Neural cell (in vitro differentiated cells): ENCODE measurements around the gene SOX5. TPM values are rescaled to one million over a fixed set of nuclear protein-coding genes. Genes with fewer than 3 reads are reported as not detected.

Source experiments
- H2AFZ ChIP-seq: fragments of 200-600, 300-800 bp; sonication (generic), shearing (Covaris generic); 2 replicates; pipeline ENCODE4 v1.6.0; 2014; ENCODE audit warnings: low read depth, mild to moderate bottlenecking, antibody characterized with exemption, low read length, moderate library complexity
- H3F3A ChIP-seq: fragments of 200-600 bp; shearing (Covaris generic); 2 replicates; pipeline ENCODE4 v1.6.1; 2016; ENCODE audit warnings: mild to moderate bottlenecking, moderate library complexity, mixed read lengths, antibody characterized with exemption, low read length; ENCODE audit not compliant: insufficient read depth, poor library complexity, severe bottlenecking
- H3K27ac ChIP-seq: fragments of 200-600, 300-800 bp; sonication (generic), shearing (Covaris generic); 2 replicates; pipeline ENCODE4 v1.5.1; 2014; ENCODE audit warnings: mild to moderate bottlenecking, low read length, moderate library complexity
- H3K27me3 ChIP-seq: fragments of 300-800, 200-600 bp; sonication (generic), shearing (Covaris generic); 2 replicates; pipeline ENCODE4 v1.6.0; 2014; ENCODE audit warnings: mild to moderate bottlenecking, low read depth, low read length, moderate library complexity; ENCODE audit not compliant: insufficient read depth
- H3K36me3 ChIP-seq: fragments of 300-800, 200-600 bp; sonication (generic), shearing (Covaris generic); 2 replicates; pipeline ENCODE4 v1.5.1; 2014; ENCODE audit warnings: mild to moderate bottlenecking, antibody characterized with exemption, low read length, moderate library complexity; ENCODE audit not compliant: insufficient read depth
- H3K4me2 ChIP-seq: fragments of 300-800, 200-600 bp; sonication (generic), shearing (Covaris generic); 2 replicates; pipeline ENCODE4 v1.6.0; 2014; ENCODE audit warnings: mild to moderate bottlenecking, low read length
- H3K4me3 ChIP-seq: fragments of 300-800, 200-600 bp; sonication (generic), shearing (Covaris generic); 2 replicates; pipeline ENCODE4 v1.5.1; 2014; ENCODE audit warnings: mild to moderate bottlenecking, low read length, moderate library complexity
- H3K79me2 ChIP-seq: fragments of 200-600 bp; shearing (Covaris generic); replicated peaks from 2 replicates; pipeline ENCODE4 v1.6.0; 2014; ENCODE audit warnings: mild to moderate bottlenecking, low read length, moderate library complexity; ENCODE audit not compliant: insufficient read depth
- H3K9ac ChIP-seq: fragments of 300-800, 200-600 bp; sonication (generic), shearing (Covaris generic); 2 replicates; pipeline ENCODE4 v1.6.1; 2016; ENCODE audit warnings: mild to moderate bottlenecking, low read length, mixed read lengths
- H3K9me2 ChIP-seq: fragments of 200-600 bp; shearing (Covaris generic); 2 replicates; pipeline ENCODE4 v1.6.1; 2016; ENCODE audit warnings: mild to moderate bottlenecking, low read length, mixed read lengths; ENCODE audit not compliant: insufficient read depth
- H3K9me3 ChIP-seq: fragments of 200-600, 300-800 bp; sonication (generic), shearing (Covaris generic); 2 replicates; pipeline ENCODE4 v1.6.1; 2016; ENCODE audit warnings: mild to moderate bottlenecking, mixed run types, low read length, moderate library complexity, mixed read lengths
- H4K20me1 ChIP-seq: fragments of 200-600 bp; shearing (Covaris generic); 2 replicates; pipeline ENCODE4 v1.6.1; 2016; ENCODE audit warnings: mild to moderate bottlenecking, mixed run types; ENCODE audit not compliant: insufficient read depth
- EP300 ChIP-seq: fragments of 450-650 bp; conservative IDR thresholded peaks from 2 replicates; pipeline ENCODE4 v1.6.1; 2014; ENCODE audit warnings: antibody characterized with exemption, mild to moderate bottlenecking, moderate library complexity; ENCODE audit not compliant: poor library complexity, severe bottlenecking
- EZH2 ChIP-seq: fragments of 200-600, 300-800 bp; shearing (Covaris generic), sonication (generic); IDR thresholded peaks from 2 replicates; pipeline ENCODE4 v1.6.1; 2014; ENCODE audit warnings: antibody characterized with exemption, low read length, borderline replicate concordance, mild to moderate bottlenecking; ENCODE audit not compliant: insufficient read depth, poor library complexity, severe bottlenecking
- MXI1 ChIP-seq: fragments of 450-650 bp; conservative IDR thresholded peaks from 2 replicates; pipeline ENCODE4 v1.6.1; 2014; ENCODE audit warnings: antibody characterized with exemption, mild to moderate bottlenecking; ENCODE audit not compliant: poor library complexity, severe bottlenecking
- POLR2AphosphoS5 ChIP-seq: IDR thresholded peaks from 2 replicates; pipeline ENCODE4 v1.6.1; 2012
- RAD21 ChIP-seq: fragments of 450-650 bp; conservative IDR thresholded peaks from 2 replicates; pipeline ENCODE4 v1.6.1; 2014; ENCODE audit warnings: antibody characterized with exemption, mild to moderate bottlenecking, moderate library complexity
- SMC3 ChIP-seq: fragments of 450-650 bp; conservative IDR thresholded peaks from 2 replicates; pipeline ENCODE4 v1.6.1; 2014; ENCODE audit warnings: antibody characterized with exemption, mild to moderate bottlenecking, moderate library complexity; ENCODE audit not compliant: poor library complexity
- TAF1 ChIP-seq: IDR thresholded peaks from 2 replicates; pipeline ENCODE4 v1.6.1; 2012; ENCODE audit warnings: low read depth
- polyA plus RNA-seq: library from polyadenylated mRNA; depleted of rRNA; stranded (reverse); fragments of >200 nt; gene quantifications from 2 replicates; pipeline ENCODE4 v1.2.3, GENCODE V29; 2014
- TF ChIP-seq, protein P1 (sequence below): fragments of 450-650 bp; IDR thresholded peaks from 2 replicates; pipeline ENCODE4 v1.5.1; 2014; ENCODE audit warnings: antibody characterized with exemption, mild to moderate bottlenecking, moderate library complexity; ENCODE audit not compliant: poor library complexity, severe bottlenecking
- TF ChIP-seq, protein P2 (sequence below): IDR thresholded peaks from 2 replicates; pipeline ENCODE4 v1.6.1; 2012; ENCODE audit warnings: borderline replicate concordance

The SOX5 gene
- polyA plus RNA-seq, 1 donor from 2014 or later, result 1.8 TPM

DNA sequence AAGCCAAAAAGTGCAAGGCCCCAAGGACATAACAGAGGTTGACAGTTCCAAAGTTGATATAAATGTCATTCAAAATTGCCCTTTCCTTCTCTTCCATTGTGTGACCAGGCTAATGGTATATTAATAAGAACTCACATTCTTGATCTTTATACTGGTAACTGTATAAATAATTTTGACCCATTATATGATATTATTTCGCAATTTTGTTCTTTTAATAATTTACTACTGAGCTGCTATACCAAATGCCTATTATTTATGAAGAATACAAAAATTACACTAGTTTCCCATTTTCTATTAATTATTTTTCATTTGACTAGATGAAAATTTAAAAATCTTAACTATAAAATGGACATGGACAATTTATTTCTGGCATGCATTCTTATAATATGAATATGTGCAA lies 370.2 kb downstream of the SOX5 start:
- no peaks in the 10 kb centered on the region for H3K9me2 ChIP-seq
- H3K27ac ChIP-seq, result no peak overlapping the region
- no peaks in the 10 kb centered on the region for H3F3A ChIP-seq
- no peaks in the 10 kb centered on the region for H3K36me3 ChIP-seq
- no peaks in the 10 kb centered on the region for H3K9me3 ChIP-seq
- no peak overlapping the region for H3K4me2 ChIP-seq
- no peak overlapping the region for H3K9ac ChIP-seq
- no peaks in the 10 kb centered on the region for H4K20me1 ChIP-seq
- H3K79me2 ChIP-seq, result no peaks in the 10 kb centered on the region
- no peaks in the 10 kb centered on the region for H3K27me3 ChIP-seq
- H2AFZ ChIP-seq, result no peak overlapping the region
- H3K4me3 ChIP-seq, result no peak overlapping the region
- TF ChIP-seq MXI1, result no peak
- TF ChIP-seq RAD21, result no peak
- no peak for TF ChIP-seq TAF1
- TF ChIP-seq EZH2, result no peak
- TF ChIP-seq, protein P1, sequence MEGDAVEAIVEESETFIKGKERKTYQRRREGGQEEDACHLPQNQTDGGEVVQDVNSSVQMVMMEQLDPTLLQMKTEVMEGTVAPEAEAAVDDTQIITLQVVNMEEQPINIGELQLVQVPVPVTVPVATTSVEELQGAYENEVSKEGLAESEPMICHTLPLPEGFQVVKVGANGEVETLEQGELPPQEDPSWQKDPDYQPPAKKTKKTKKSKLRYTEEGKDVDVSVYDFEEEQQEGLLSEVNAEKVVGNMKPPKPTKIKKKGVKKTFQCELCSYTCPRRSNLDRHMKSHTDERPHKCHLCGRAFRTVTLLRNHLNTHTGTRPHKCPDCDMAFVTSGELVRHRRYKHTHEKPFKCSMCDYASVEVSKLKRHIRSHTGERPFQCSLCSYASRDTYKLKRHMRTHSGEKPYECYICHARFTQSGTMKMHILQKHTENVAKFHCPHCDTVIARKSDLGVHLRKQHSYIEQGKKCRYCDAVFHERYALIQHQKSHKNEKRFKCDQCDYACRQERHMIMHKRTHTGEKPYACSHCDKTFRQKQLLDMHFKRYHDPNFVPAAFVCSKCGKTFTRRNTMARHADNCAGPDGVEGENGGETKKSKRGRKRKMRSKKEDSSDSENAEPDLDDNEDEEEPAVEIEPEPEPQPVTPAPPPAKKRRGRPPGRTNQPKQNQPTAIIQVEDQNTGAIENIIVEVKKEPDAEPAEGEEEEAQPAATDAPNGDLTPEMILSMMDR, result no peak
- TF ChIP-seq POLR2AphosphoS5, result no peak
- no peak for TF ChIP-seq SMC3
- no peak for TF ChIP-seq EP300
- TF ChIP-seq, protein P2, sequence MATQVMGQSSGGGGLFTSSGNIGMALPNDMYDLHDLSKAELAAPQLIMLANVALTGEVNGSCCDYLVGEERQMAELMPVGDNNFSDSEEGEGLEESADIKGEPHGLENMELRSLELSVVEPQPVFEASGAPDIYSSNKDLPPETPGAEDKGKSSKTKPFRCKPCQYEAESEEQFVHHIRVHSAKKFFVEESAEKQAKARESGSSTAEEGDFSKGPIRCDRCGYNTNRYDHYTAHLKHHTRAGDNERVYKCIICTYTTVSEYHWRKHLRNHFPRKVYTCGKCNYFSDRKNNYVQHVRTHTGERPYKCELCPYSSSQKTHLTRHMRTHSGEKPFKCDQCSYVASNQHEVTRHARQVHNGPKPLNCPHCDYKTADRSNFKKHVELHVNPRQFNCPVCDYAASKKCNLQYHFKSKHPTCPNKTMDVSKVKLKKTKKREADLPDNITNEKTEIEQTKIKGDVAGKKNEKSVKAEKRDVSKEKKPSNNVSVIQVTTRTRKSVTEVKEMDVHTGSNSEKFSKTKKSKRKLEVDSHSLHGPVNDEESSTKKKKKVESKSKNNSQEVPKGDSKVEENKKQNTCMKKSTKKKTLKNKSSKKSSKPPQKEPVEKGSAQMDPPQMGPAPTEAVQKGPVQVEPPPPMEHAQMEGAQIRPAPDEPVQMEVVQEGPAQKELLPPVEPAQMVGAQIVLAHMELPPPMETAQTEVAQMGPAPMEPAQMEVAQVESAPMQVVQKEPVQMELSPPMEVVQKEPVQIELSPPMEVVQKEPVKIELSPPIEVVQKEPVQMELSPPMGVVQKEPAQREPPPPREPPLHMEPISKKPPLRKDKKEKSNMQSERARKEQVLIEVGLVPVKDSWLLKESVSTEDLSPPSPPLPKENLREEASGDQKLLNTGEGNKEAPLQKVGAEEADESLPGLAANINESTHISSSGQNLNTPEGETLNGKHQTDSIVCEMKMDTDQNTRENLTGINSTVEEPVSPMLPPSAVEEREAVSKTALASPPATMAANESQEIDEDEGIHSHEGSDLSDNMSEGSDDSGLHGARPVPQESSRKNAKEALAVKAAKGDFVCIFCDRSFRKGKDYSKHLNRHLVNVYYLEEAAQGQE, result no peak

DNA sequence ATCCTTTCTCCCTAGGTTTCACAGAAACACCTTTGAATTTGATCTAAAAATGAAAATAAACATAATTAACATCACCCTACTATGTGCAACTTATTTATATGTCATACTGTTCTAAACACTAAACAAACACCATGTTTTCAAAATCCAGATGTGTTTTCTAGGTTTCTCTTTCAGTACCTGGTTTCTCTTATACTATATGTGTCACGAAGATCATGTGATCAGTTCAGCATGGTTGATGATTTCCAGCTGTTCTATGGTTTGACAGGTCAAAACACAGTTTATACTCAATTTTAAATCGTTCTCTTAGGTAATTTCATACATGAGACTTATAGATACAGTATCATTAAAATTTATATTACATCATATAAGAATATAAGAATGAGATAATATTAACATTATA lies 373.1 kb downstream of the SOX5 start:
- Histone ChIP-seq H3K27ac (no peak overlapping the region), H2AFZ (no peak overlapping the region), H3F3A (no peaks in the 10 kb centered on the region), H3K4me2 (no peak overlapping the region), H3K9me2 (no peaks in the 10 kb centered on the region), H3K9me3 (no peaks in the 10 kb centered on the region), H3K9ac (no peak overlapping the region), H3K79me2 (no peaks in the 10 kb centered on the region), H3K36me3 (no peaks in the 10 kb centered on the region), H3K27me3 (no peaks in the 10 kb centered on the region), H3K4me3 (no peak overlapping the region), H4K20me1 (no peaks in the 10 kb centered on the region)
- TF ChIP-seq, protein P1, result no peak
- TF ChIP-seq, protein P2, result no peak
- TF ChIP-seq EZH2 (no peak), RAD21 (no peak), TAF1 (no peak), SMC3 (no peak), MXI1 (no peak), EP300 (no peak), POLR2AphosphoS5 (no peak)
